Gastrocnemius medialis (tissue), 4 donors: Measurements from ENCODE around the gene NCAPD2. TPM values are rescaled to one million over a fixed set of nuclear protein-coding genes. Genes with fewer than 3 reads are reported as not detected.

Experiments used
- ATAC-seq, 2 donors: fragments of 150-250 bp; one replicate each; pipeline ENCODE4 v1.9.1; 2016
- DNase-seq, 2 donors: peaks; one replicate each; pipeline ENCODE4 v3.0.0-alpha.2; 2019
- H3K27ac ChIP-seq, 4 donors: fragments of 200-600 bp; sonication (generic); 1 replicate in 1 of 4; 2 replicates in 3 of 4; pipeline ENCODE4 v1.5.1; 2016 to 2018; ENCODE audit warnings: mild to moderate bottlenecking in 2 of 4, moderate library complexity in 1 of 4
- H3K27me3 ChIP-seq, 3 donors: fragments of 200-600 bp; sonication (generic) in 2 of 3; 1 replicate in 1 of 3; 2 replicates in 2 of 3; pipeline versions ENCODE4 v1.5.1 to v1.6.0; 2016 to 2019; ENCODE audit warnings: mild to moderate bottlenecking in 1 of 3, moderate library complexity in 1 of 3
- H3K36me3 ChIP-seq, 2 donors: fragments of 200-600 bp; sonication (generic) in 1 of 2; one replicate each; pipeline ENCODE4 v1.5.1; 2017 to 2018
- H3K4me1 ChIP-seq, 2 donors: fragments of 200-600 bp; sonication (generic) in 1 of 2; one replicate each; pipeline ENCODE4 v1.5.1; 2016 to 2017; ENCODE audit warnings: mild to moderate bottlenecking in 2 of 2
- H3K4me3 ChIP-seq, 4 donors: fragments of 200-600 bp; sonication (generic) in 3 of 4; 1 replicate in 1 of 4; 2 replicates in 3 of 4; pipeline ENCODE4 v1.5.1; 2016 to 2019; ENCODE audit warnings: mild to moderate bottlenecking in 2 of 4
- H3K9me3 ChIP-seq, 3 donors: fragments of 200-600 bp; sonication (generic) in 2 of 3; 1 replicate in 1 of 3; 2 replicates in 2 of 3; pipeline ENCODE4 v1.5.1; 2016 to 2019
- POLR2A ChIP-seq, 2 donors: fragments of 450-650 bp; IDR thresholded peaks; one replicate each; pipeline ENCODE4 v1.6.1; 2017; ENCODE audit warnings: antibody characterized with exemption in 2 of 2, mild to moderate bottlenecking in 2 of 2, moderate library complexity in 2 of 2
- in situ Hi-C, 4 donors: fragments of 200-750 bp; cut with MboI; loops; one replicate each; pipeline versions ENCODE4 v1.15.0 to v1.8.0; 2017; ENCODE audit warnings: low sequenced_read_pairs in 4 of 4
- intact Hi-C: fragments of 100-400 bp; cut with DNase I; formaldehyde crosslinking; loops from one replicate; pipeline ENCODE4 v1.15.1; 2023; ENCODE audit warnings: low total_unique reads
- total RNA-seq, 4 donors: library from RNA; depleted of rRNA; stranded (reverse); fragments of >200 nt; gene quantifications; one replicate each; pipeline versions ENCODE4 v1.1.0 to v1.2.3, GENCODE V29; 2016
- TF ChIP-seq, protein P1 (sequence below), 5 experiments: fragments of 450-650 bp in 3 of 5; fragments of 200-600 bp in 2 of 5; sonication (generic) in 2 of 5; IDR thresholded peaks in 4 of 5; conservative IDR thresholded peaks in 1 of 5; 1 replicate in 4 of 5; 2 replicates in 1 of 5; pipeline ENCODE4 v1.5.1; 2016 to 2019; ENCODE audit warnings: antibody characterized with exemption in 5 of 5, mild to moderate bottlenecking in 3 of 5, moderate library complexity in 3 of 5

NCAPD2 gene
- total RNA-seq, 4 donors from 2014 or later, result 12.3 to 250 (median 13.3) TPM

DNA sequence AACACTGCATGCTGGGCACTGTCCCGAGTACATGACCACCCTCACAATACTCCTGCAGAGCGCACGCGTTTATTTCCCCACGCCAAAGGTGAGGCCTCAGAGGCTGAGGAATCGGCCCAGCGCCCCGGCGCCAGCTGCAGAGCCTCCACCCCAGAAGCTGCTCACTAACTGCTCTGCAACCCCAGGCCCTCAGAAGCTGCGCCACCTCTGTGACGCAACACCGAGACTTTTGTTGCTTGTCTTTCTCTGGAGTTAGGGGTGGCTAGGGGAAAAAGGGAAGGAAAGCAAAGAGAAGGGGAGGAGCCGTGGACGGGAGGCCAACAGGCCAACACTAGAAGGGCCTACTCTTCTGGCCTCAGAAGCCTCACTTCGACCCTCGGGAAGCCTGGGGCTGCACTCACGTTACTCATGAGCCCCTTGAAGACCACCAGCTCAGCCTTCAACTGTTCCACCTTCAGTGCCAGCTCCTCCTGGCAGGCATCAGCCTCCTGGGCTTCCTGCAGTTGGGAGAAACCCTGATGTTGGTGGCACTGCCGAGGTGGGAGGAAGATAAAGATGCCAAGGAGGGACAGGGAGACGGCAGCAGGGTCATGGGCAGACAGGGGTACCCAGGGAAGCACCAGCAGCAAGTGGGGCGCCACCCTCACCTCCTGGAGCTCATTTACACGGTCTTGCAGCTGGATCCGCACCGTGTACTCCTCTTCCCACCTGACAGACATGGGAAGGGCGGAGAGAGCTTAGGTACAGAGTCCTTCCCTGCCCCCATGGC lies 56.6 kb downstream of the NCAPD2 start:
- intact Hi-C loops (loop anchor here (1.0 to 10.0 kb wide), 3 partner anchors 15 to 304 kb away; partner anchors contain the start of genes CDCA3, USP5 and VAMP1), in situ Hi-C loops (no loop called here)
- peak overlapping the region in 2 of 4 donors; percentile 18 to 29 for H3K4me3 ChIP-seq
- ATAC-seq (no peak), DNase-seq (peak in 1 of 2 donors; percentile 53)
- peak overlapping the region; percentile 90 to 99 (median 92) for H3K27ac ChIP-seq
- peaks cover 0 to 32% of the 10 kb centered on the region in 2 donors for H3K36me3 ChIP-seq
- no peaks in the 10 kb centered on the region for H3K27me3 ChIP-seq
- no peak for TF ChIP-seq POLR2A (IDR thresholded peaks at IDR 0.05)
- TF ChIP-seq, protein P1, sequence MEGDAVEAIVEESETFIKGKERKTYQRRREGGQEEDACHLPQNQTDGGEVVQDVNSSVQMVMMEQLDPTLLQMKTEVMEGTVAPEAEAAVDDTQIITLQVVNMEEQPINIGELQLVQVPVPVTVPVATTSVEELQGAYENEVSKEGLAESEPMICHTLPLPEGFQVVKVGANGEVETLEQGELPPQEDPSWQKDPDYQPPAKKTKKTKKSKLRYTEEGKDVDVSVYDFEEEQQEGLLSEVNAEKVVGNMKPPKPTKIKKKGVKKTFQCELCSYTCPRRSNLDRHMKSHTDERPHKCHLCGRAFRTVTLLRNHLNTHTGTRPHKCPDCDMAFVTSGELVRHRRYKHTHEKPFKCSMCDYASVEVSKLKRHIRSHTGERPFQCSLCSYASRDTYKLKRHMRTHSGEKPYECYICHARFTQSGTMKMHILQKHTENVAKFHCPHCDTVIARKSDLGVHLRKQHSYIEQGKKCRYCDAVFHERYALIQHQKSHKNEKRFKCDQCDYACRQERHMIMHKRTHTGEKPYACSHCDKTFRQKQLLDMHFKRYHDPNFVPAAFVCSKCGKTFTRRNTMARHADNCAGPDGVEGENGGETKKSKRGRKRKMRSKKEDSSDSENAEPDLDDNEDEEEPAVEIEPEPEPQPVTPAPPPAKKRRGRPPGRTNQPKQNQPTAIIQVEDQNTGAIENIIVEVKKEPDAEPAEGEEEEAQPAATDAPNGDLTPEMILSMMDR (IDR thresholded peaks at IDR 0.05 in 4 of 5, conservative IDR thresholded peaks at IDR 0.05 in 1 of 5), result no peak
- H3K4me1 ChIP-seq, result peaks cover 61 to 71% of the 10 kb centered on the region in 2 donors
- H3K9me3 ChIP-seq, result no peaks in the 10 kb centered on the region

DNA sequence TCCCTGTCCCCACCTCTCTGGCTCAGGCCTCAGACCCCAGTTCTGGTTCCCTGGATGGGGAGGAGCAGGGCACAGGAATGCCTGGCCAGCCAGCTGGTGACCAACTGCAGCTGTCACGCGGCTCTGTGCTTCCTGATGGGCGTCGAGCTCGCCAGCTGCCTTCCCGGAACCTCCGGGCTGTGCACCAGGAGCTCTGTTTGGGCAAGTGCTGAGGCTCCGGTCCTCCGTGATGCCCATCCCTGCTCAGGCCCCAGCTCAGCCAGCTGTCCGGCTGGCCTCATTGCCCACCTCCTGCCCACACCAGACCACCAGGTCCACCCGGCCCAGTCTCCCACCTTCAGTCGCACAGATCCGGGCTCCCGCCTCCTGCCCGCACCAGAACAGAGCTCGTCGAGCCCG lies 57.2 kb downstream of the NCAPD2 start:
- ATAC-seq (peak; percentile 36 to 40), DNase-seq (peak; percentile 88 to 93)
- TF ChIP-seq, protein P1 (IDR thresholded peaks at IDR 0.05 in 4 of 5, conservative IDR thresholded peaks at IDR 0.05 in 1 of 5), result no peak
- TF ChIP-seq POLR2A (IDR thresholded peaks at IDR 0.05), result peak; percentile 37 to 64
- peaks cover 62 to 71% of the 10 kb centered on the region in 2 donors for H3K4me1 ChIP-seq
- no peaks in the 10 kb centered on the region for H3K27me3 ChIP-seq
- H3K36me3 ChIP-seq, result peaks cover 0 to 27% of the 10 kb centered on the region in 2 donors
- in situ Hi-C loops (no loop called here), intact Hi-C loops (loop anchor here (1.0 to 10.0 kb wide), 3 partner anchors 16 to 304 kb away; partner anchors contain the start of genes CDCA3, USP5 and VAMP1)
- H3K4me3 ChIP-seq, result peak overlapping the region; percentile 18 to 33 (median 28)
- H3K27ac ChIP-seq, result peak overlapping the region; percentile 90 to 99 (median 92)
- no peaks in the 10 kb centered on the region for H3K9me3 ChIP-seq

DNA sequence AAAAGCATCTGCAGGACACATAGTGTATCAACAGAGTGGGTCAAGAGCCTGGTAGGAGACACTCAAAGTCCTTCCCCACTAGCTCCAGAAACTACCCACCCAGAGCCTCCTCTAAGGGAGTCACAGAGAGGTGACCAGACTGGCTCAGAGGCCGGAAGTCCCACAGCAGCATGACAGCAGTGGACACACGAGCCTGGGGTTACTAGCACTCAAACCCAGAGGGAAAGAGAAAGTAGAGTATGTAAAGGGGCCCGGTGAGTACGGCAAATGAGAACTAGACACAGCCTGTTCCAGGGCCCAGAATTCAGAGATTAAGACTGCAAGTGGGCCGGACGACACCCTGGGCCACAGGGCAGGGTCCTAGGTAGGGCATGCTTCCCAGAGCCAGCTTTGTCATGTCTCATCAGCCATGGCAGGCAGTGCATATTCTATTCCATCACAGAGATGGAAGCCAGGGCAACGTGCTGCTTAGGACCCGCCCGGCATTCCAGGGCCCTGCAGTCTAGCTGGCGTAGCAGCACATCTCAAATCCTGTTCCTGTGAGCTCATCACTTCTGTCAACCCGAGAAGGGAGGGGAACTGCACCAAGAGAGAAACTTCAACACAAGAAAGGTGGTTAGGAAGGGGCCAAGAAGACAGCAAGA lies 57.7 kb downstream of the NCAPD2 start:
- H3K27me3 ChIP-seq, result no peaks in the 10 kb centered on the region
- DNase-seq, result peak in 1 of 2 donors; percentile 56
- H3K36me3 ChIP-seq, result peaks cover 0 to 23% of the 10 kb centered on the region in 2 donors
- H3K9me3 ChIP-seq, result no peaks in the 10 kb centered on the region
- peak in 1 of 2 donors; percentile 6 for ATAC-seq
- H3K4me3 ChIP-seq, result peak overlapping the region; percentile 18 to 33 (median 28)
- in situ Hi-C loops (no loop called here), intact Hi-C loops (loop anchor here (1.0 to 10.0 kb wide), 4 partner anchors 16 to 303 kb away; partner anchors contain the start of genes CDCA3, USP5 and VAMP1)
- peak overlapping the region; percentile 90 to 99 (median 92) for H3K27ac ChIP-seq
- H3K4me1 ChIP-seq, result peaks cover 67 to 74% of the 10 kb centered on the region in 2 donors
- no peak for TF ChIP-seq POLR2A (IDR thresholded peaks at IDR 0.05)
- TF ChIP-seq, protein P1 (IDR thresholded peaks at IDR 0.05 in 4 of 5, conservative IDR thresholded peaks at IDR 0.05 in 1 of 5), result no peak

DNA sequence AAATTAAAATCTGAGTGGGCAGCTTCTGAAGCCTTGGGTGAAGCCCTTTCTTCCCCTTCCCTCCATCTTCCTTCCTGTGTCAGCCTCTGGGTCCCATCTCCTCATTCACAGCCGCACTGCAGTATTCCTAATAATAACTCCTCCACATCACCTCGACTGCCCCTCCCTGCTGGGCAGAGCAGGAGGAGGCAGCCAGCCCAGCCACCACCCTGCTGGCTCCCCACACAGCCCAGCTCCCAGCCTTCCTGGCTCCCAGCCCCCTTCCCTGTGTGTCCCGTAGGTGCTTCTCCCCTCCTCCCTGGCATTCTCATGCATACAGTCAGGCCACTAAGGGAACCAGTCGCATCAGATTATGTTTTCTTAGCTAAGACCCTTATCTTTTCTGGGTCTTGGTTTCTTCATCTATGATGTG lies 58.2 kb downstream of the NCAPD2 start:
- H3K4me1 ChIP-seq, result peaks cover 69 to 76% of the 10 kb centered on the region in 2 donors
- DNase-seq (peak; percentile 73 to 92), ATAC-seq (peak; percentile 42)
- peak; percentile 51 to 64 for TF ChIP-seq POLR2A (IDR thresholded peaks at IDR 0.05)
- TF ChIP-seq, protein P1 (IDR thresholded peaks at IDR 0.05 in 4 of 5, conservative IDR thresholded peaks at IDR 0.05 in 1 of 5), result no peak
- in situ Hi-C loops, result no loop called here
- H3K4me3 ChIP-seq, result peak overlapping the region; percentile 7 to 29 (median 17)
- H3K36me3 ChIP-seq, result peaks cover 0 to 18% of the 10 kb centered on the region in 2 donors
- H3K27ac ChIP-seq, result peak overlapping the region; percentile 90 to 99 (median 92)
- no peaks in the 10 kb centered on the region for H3K27me3 ChIP-seq
- H3K9me3 ChIP-seq, result no peaks in the 10 kb centered on the region
- intact Hi-C loops, result loop anchor here (2.0 to 10.0 kb wide), 3 partner anchors 80 to 303 kb away; partner anchors contain the start of genes CDCA3, USP5 and VAMP1
